Measurements from ENCODE around the gene CCDC28A. TPM values are rescaled to one million over a fixed set of nuclear protein-coding genes. Genes with fewer than 3 reads are reported as not detected.

The CCDC28A gene
- total RNA-seq, 1 experiment from 2014 or later = 9.8 TPM

DNA sequence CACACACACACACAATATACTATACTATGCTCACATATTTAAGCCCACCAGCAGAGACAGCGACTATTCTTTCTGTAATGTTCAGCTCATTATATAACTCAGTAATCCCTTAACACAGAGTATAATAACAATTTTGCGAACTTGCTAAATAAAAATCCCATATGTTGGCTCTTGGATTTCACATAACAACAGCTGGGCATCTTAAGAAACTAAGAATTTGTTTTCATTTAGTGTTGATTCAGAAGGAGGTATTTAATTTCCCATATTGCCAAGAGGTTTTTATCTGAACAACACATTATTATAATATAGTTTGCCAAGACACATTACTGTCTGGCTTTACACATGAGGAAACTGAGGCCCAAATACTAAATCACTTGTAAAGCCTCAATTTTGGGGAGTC lies 29.8 kb downstream of the CCDC28A start:
- no TSS peak for BruUV-seq (replicated peaks)
- Mint-ChIP-seq H3K9me3 (ENCODE audit: low read depth, unreplicated experiment) (no peaks in the 10 kb centered on the region), H3K4me3 (ENCODE audit: low read depth, unreplicated experiment) (no peak overlapping the region), H3K4me1 (ENCODE audit: low read depth, unreplicated experiment) (no peaks in the 10 kb centered on the region), H3K36me3 (ENCODE audit: insufficient read depth, unreplicated experiment) (no peaks in the 10 kb centered on the region), H3K27ac (ENCODE audit: unreplicated experiment) (no peak overlapping the region), H3K27me3 (ENCODE audit: unreplicated experiment) (no peaks in the 10 kb centered on the region)
- no peak for TF ChIP-seq CTCF (IDR thresholded peaks at IDR 0.05; ENCODE audit: unreplicated experiment)
- intact Hi-C loops (cut with micrococcal nuclease; ENCODE audit: unreplicated experiment) = no loop called here
- CTCF ChIA-PET = no interaction called here
- DNase-seq = no peak

- no peak overlapping the region for H3K4me3 Mint-ChIP-seq (ENCODE audit: low read depth, unreplicated experiment)
- H3K4me1 Mint-ChIP-seq (ENCODE audit: low read depth, unreplicated experiment) = no peaks in the 10 kb centered on the region
- intact Hi-C loops (cut with micrococcal nuclease; ENCODE audit: unreplicated experiment) = no loop called here
- no TSS peak for BruUV-seq (replicated peaks)
- no peaks in the 10 kb centered on the region for H3K36me3 Mint-ChIP-seq (ENCODE audit: insufficient read depth, unreplicated experiment)
- H3K9me3 Mint-ChIP-seq (ENCODE audit: low read depth, unreplicated experiment) = no peaks in the 10 kb centered on the region
- H3K27ac Mint-ChIP-seq (ENCODE audit: unreplicated experiment) = no peak overlapping the region
- H3K27me3 Mint-ChIP-seq (ENCODE audit: unreplicated experiment) = no peaks in the 10 kb centered on the region
- DNase-seq = no peak
- TF ChIP-seq CTCF (IDR thresholded peaks at IDR 0.05; ENCODE audit: unreplicated experiment) = no peak
- CTCF ChIA-PET = interaction anchor here (0.6 kb wide), 1 partner anchor 9 kb away, joined by 3 read pairs; no protein-coding TSS in a partner anchor
Observed at GRCh38 chr6:138803861-138804260, 30.3 kb downstream of the CCDC28A start.

GRCh38 chr6:138805016-138805765 lies 31.6 kb downstream of the CCDC28A start:
- Mint-ChIP-seq H3K9me3 (ENCODE audit: low read depth, unreplicated experiment) (no peaks in the 10 kb centered on the region), H3K4me3 (ENCODE audit: low read depth, unreplicated experiment) (no peak overlapping the region), H3K27ac (ENCODE audit: unreplicated experiment) (no peak overlapping the region), H3K27me3 (ENCODE audit: unreplicated experiment) (no peaks in the 10 kb centered on the region), H3K36me3 (ENCODE audit: insufficient read depth, unreplicated experiment) (no peaks in the 10 kb centered on the region), H3K4me1 (ENCODE audit: low read depth, unreplicated experiment) (no peaks in the 10 kb centered on the region)
- intact Hi-C loops (cut with micrococcal nuclease; ENCODE audit: unreplicated experiment) = no loop called here
- DNase-seq = no peak
- BruUV-seq (replicated peaks) = no TSS peak
- no peak for TF ChIP-seq CTCF (IDR thresholded peaks at IDR 0.05; ENCODE audit: unreplicated experiment)
- CTCF ChIA-PET = interaction anchor here (0.6 kb wide), 1 partner anchor 270 kb away, joined by 3 read pairs; no protein-coding TSS in a partner anchor

GRCh38 chr6:138806889-138807288 lies 33.3 kb downstream of the CCDC28A start:
- CTCF ChIA-PET = no interaction called here
- no peaks in the 10 kb centered on the region for H3K36me3 Mint-ChIP-seq (ENCODE audit: insufficient read depth, unreplicated experiment)
- BruUV-seq (replicated peaks) = no TSS peak
- no peak overlapping the region for H3K4me3 Mint-ChIP-seq (ENCODE audit: low read depth, unreplicated experiment)
- no peaks in the 10 kb centered on the region for H3K9me3 Mint-ChIP-seq (ENCODE audit: low read depth, unreplicated experiment)
- intact Hi-C loops (cut with micrococcal nuclease; ENCODE audit: unreplicated experiment) = no loop called here
- DNase-seq = no peak
- no peak for TF ChIP-seq CTCF (IDR thresholded peaks at IDR 0.05; ENCODE audit: unreplicated experiment)
- H3K27ac Mint-ChIP-seq (ENCODE audit: unreplicated experiment) = no peak overlapping the region
- no peaks in the 10 kb centered on the region for H3K4me1 Mint-ChIP-seq (ENCODE audit: low read depth, unreplicated experiment)
- H3K27me3 Mint-ChIP-seq (ENCODE audit: unreplicated experiment) = no peaks in the 10 kb centered on the region
